ENCODE measurements around the gene CORIN.

- TF ChIP-seq CTCF (IDR thresholded peaks at IDR 0.05; ENCODE audit: low read depth, low read length, missing input control) (peak; percentile 31), YY1 (IDR thresholded peaks at IDR 0.05) (peak; percentile 96), FOXA1 (IDR thresholded peaks at IDR 0.05) (no peak)
Measured at GRCh38 chr4:47704693-47705325, 133.1 kb downstream of the CORIN start.
